22Rv1 (cell line): ENCODE measurements around the gene NELL1.

Source experiments
- ZFX ChIP-seq: fragments of 450-650 bp; IDR thresholded peaks from 2 replicates; pipeline ENCODE4 v1.6.1; 2017; ENCODE audit warnings: antibody characterized with exemption, borderline replicate concordance
- TF ChIP-seq, protein P1 (sequence below): fragments of 450-650 bp; IDR thresholded peaks from 2 replicates; pipeline ENCODE4 v1.5.1; 2017; ENCODE audit warnings: mild to moderate bottlenecking

DNA sequence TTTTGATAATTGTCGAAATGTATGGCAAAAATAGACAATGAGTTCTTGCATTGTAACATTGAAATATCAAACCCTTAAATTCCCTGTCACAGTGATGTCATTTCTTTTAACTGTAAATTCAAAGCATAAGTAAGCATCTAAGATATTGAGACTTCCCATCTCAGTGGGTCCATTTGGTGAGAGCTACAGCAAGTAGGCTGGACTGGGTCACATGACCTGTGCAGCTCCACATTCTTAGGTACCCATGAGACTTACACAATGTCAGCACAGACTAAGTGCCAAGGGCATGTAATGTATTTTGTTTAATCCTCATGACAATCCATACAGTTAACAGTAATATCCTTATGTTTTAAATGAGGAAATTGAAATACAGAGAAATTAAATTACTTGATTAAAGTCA lies 210.7 kb downstream of the NELL1 start:
- TF ChIP-seq, protein P1, sequence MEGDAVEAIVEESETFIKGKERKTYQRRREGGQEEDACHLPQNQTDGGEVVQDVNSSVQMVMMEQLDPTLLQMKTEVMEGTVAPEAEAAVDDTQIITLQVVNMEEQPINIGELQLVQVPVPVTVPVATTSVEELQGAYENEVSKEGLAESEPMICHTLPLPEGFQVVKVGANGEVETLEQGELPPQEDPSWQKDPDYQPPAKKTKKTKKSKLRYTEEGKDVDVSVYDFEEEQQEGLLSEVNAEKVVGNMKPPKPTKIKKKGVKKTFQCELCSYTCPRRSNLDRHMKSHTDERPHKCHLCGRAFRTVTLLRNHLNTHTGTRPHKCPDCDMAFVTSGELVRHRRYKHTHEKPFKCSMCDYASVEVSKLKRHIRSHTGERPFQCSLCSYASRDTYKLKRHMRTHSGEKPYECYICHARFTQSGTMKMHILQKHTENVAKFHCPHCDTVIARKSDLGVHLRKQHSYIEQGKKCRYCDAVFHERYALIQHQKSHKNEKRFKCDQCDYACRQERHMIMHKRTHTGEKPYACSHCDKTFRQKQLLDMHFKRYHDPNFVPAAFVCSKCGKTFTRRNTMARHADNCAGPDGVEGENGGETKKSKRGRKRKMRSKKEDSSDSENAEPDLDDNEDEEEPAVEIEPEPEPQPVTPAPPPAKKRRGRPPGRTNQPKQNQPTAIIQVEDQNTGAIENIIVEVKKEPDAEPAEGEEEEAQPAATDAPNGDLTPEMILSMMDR: no peak
- no peak for TF ChIP-seq ZFX
